ENCODE measurements around the gene SDR42E2. TPM values are rescaled to one million over a fixed set of nuclear protein-coding genes. Genes with fewer than 3 reads are reported as not detected.
A peak's percentile ranks its signal among the peaks of the same experiment; 100 is the strongest.

Gene SDR42E2
- total RNA-seq, 1 donor from 2014 or later = 0.24 TPM

GRCh38 chr16:22177968-22178930 lies 15.9 kb downstream of the SDR42E2 start:
- peak in 1 of 2 donors; percentile 21 for ATAC-seq
- no peaks in the 10 kb centered on the region for H3K36me3 ChIP-seq
- intact Hi-C loops (cut with DNase I) = no loop called here

GRCh38 chr16:22181426-22181825 lies 19.1 kb downstream of the SDR42E2 start:
- intact Hi-C loops (cut with DNase I) = no loop called here
- TF ChIP-seq CTCF (IDR thresholded peaks at IDR 0.05) = no peak
- Histone ChIP-seq H3K27ac (no peak overlapping the region), H3K27me3 (ENCODE audit: low read depth) (no peaks in the 10 kb centered on the region), H3K36me3 (no peaks in the 10 kb centered on the region), H3K4me3 (no peak overlapping the region), H3K9me3 (no peaks in the 10 kb centered on the region), H3K4me1 (no peaks in the 10 kb centered on the region)
- DNase-seq (no peak), ATAC-seq (no peak)

More at GRCh38 chr16:22177968-22178930, 15.9 kb downstream of the SDR42E2 start:
- Histone ChIP-seq H3K4me1 (no peaks in the 10 kb centered on the region), H3K27me3 (ENCODE audit: low read depth) (no peaks in the 10 kb centered on the region), H3K27ac (no peak overlapping the region), H3K9me3 (no peaks in the 10 kb centered on the region), H3K4me3 (no peak overlapping the region)
- DNase-seq = no peak
- TF ChIP-seq CTCF (IDR thresholded peaks at IDR 0.05) = no peak

GRCh38 chr16:22181843-22182242 lies 19.5 kb downstream of the SDR42E2 start:
- intact Hi-C loops (cut with DNase I) = no loop called here

DNA sequence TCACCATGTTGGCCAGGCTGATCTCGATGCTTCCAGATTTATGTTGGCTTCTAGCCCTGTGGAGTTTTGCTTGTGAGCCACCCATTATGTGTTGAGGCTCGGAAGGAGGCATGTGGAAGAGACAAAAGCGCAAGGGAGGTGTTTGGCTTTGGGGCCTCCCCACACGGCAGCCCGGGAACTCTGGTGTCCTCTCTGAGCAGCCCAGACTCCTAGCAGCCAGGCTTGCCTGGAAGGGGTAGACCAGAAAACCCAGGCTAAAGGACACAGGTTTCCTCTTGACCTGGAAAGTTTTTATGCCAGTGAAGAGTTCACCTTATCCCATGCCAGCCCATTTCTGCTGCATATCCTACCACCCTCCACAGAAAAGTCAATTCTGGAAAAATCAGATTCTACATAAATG lies 21.0 kb downstream of the SDR42E2 start:
- Histone ChIP-seq H3K4me1 (peaks cover 4% of the 10 kb centered on the region), H3K9me3 (no peaks in the 10 kb centered on the region), H3K27me3 (ENCODE audit: low read depth) (no peaks in the 10 kb centered on the region), H3K36me3 (no peaks in the 10 kb centered on the region), H3K4me3 (no peak overlapping the region), H3K27ac (no peak overlapping the region)
- intact Hi-C loops (cut with DNase I) = no loop called here
- ATAC-seq (no peak), DNase-seq (no peak)
- no peak for TF ChIP-seq CTCF (IDR thresholded peaks at IDR 0.05)

More at GRCh38 chr16:22181843-22182242, 19.5 kb downstream of the SDR42E2 start:
- DNase-seq (no peak), ATAC-seq (no peak)
- Histone ChIP-seq H3K9me3 (no peaks in the 10 kb centered on the region), H3K27me3 (ENCODE audit: low read depth) (no peaks in the 10 kb centered on the region), H3K36me3 (no peaks in the 10 kb centered on the region), H3K27ac (no peak overlapping the region), H3K4me3 (no peak overlapping the region), H3K4me1 (no peaks in the 10 kb centered on the region)
- TF ChIP-seq CTCF (IDR thresholded peaks at IDR 0.05) = no peak

DNA sequence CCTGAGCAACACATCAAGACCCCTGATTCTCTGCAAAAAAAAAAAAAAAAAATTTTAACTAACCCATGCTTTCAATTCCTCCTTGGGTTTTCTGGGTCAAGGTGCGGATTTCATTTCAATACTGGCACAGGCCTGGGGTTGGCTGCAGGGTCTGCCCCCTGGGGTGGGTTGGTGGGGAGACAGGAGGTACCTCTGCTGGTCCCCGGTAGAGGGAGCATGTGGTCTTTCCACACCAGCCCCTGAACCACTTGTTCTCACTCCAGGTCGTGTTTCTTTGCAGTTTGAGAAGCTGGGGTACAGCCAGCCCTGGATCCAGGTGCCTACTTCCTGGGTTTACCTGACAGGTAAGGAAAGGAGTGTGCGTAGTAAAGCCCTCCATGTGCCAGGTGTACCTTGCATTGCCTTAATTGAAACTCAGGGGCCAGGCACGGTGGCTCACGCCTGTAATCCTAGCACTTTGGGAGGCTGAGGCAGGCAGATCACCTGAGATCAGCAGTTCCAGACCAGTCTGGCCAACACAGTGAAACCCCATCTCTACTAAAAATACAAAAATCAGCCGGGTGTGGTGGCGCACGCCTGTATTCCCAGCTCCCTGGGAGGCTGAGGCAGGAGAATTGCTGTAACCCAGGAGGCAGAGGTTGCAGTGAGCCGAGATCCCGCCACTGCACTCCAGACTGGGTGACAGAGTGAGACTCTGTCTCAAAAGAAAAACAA lies 21.8 kb downstream of the SDR42E2 start:
- Histone ChIP-seq H3K36me3 (no peaks in the 10 kb centered on the region), H3K4me3 (no peak overlapping the region), H3K4me1 (peaks cover 11% of the 10 kb centered on the region), H3K27me3 (ENCODE audit: low read depth) (no peaks in the 10 kb centered on the region), H3K27ac (no peak overlapping the region), H3K9me3 (no peaks in the 10 kb centered on the region)
- intact Hi-C loops (cut with DNase I) = no loop called here
- ATAC-seq (no peak), DNase-seq (no peak)
- peak; percentile 11 for TF ChIP-seq CTCF (IDR thresholded peaks at IDR 0.05)
